ENCODE results near the gene ELP4. TPM values are rescaled to one million over a fixed set of nuclear protein-coding genes. Genes with fewer than 3 reads are reported as not detected.

The ELP4 gene
- total RNA-seq, 1 experiment from 2014 or later, result 17.2 TPM

- Histone ChIP-seq H3K4me3 (ENCODE audit: low read depth in 2 of 2, low read length in 2 of 2) (no peak overlapping the region), H3K27me3 (ENCODE audit: control insufficient read depth, insufficient read depth, low read length) (no peaks in the 10 kb centered on the region), H3K36me3 (ENCODE audit: control insufficient read depth, insufficient read depth, low read length) (no peaks in the 10 kb centered on the region), H3K4me1 (ENCODE audit: control insufficient read depth, insufficient read depth, low read length) (no peaks in the 10 kb centered on the region), H3K27ac (ENCODE audit: low read length) (no peak overlapping the region), H3K9me3 (ENCODE audit: control insufficient read depth, insufficient read depth, low read depth, low read length) (no peaks in the 10 kb centered on the region)
- DNase-seq (ENCODE audit: low read depth, low spot score) (no peak), ATAC-seq (no peak)
- BruUV-seq (replicated peaks), result no TSS peak
- ChIA-PET POLR2A (no interaction called here), CTCF (no interaction called here)
- in situ Hi-C loops (cut with HindIII; ENCODE audit: low pct_unique_long_range_greater_than_20kb, low sequenced_read_pairs) (no loop called here), intact Hi-C loops (cut with micrococcal nuclease; ENCODE audit: unreplicated experiment) (no loop called here)
- TF ChIP-seq TCF7L2 (IDR thresholded peaks at IDR 0.05; ENCODE audit: low read depth, low read length), result no peak
- TF ChIP-seq SIN3A (IDR thresholded peaks at IDR 0.05; ENCODE audit: borderline replicate concordance, insufficient read depth, low read depth, low read length), result no peak
- no peak for TF ChIP-seq POLR2AphosphoS5 (IDR thresholded peaks at IDR 0.05; ENCODE audit: low read depth, low read length)
- TF ChIP-seq CTCF (IDR thresholded peaks at IDR 0.05), result no peak
- TF ChIP-seq REST (IDR thresholded peaks at IDR 0.05; ENCODE audit: insufficient read depth in 1 of 2, low read depth in 2 of 2, low read length in 1 of 2), result no peak
Observed at GRCh38 chr11:31608995-31609394, 99.4 kb downstream of the ELP4 start.

GRCh38 chr11:31610544-31610943 lies 101.0 kb downstream of the ELP4 start:
- ChIA-PET CTCF (no interaction called here), POLR2A (no interaction called here)
- Histone ChIP-seq H3K9me3 (ENCODE audit: control insufficient read depth, insufficient read depth, low read depth, low read length) (no peaks in the 10 kb centered on the region), H3K4me1 (ENCODE audit: control insufficient read depth, insufficient read depth, low read length) (no peaks in the 10 kb centered on the region), H3K27ac (ENCODE audit: low read length) (no peak overlapping the region), H3K36me3 (ENCODE audit: control insufficient read depth, insufficient read depth, low read length) (no peaks in the 10 kb centered on the region), H3K27me3 (ENCODE audit: control insufficient read depth, insufficient read depth, low read length) (no peaks in the 10 kb centered on the region), H3K4me3 (ENCODE audit: low read depth in 2 of 2, low read length in 2 of 2) (no peak overlapping the region)
- intact Hi-C loops (cut with micrococcal nuclease; ENCODE audit: unreplicated experiment), result no loop called here
- no peak for TF ChIP-seq POLR2AphosphoS5 (IDR thresholded peaks at IDR 0.05; ENCODE audit: low read depth, low read length)
- no peak for TF ChIP-seq TCF7L2 (IDR thresholded peaks at IDR 0.05; ENCODE audit: low read depth, low read length)
- no peak for TF ChIP-seq REST (IDR thresholded peaks at IDR 0.05; ENCODE audit: insufficient read depth in 1 of 2, low read depth in 2 of 2, low read length in 1 of 2)
- no peak for TF ChIP-seq SIN3A (IDR thresholded peaks at IDR 0.05; ENCODE audit: borderline replicate concordance, insufficient read depth, low read depth, low read length)
- no peak for TF ChIP-seq CTCF (IDR thresholded peaks at IDR 0.05)
- BruUV-seq (replicated peaks), result no TSS peak
- in situ Hi-C loops (cut with HindIII; ENCODE audit: low pct_unique_long_range_greater_than_20kb, low sequenced_read_pairs), result no loop called here
- DNase-seq (ENCODE audit: low read depth, low spot score), result no peak
- ATAC-seq, result no peak
